Adrenal gland (tissue), 12 donors: Measurements from ENCODE around the gene LAYN. TPM values are rescaled to one million over a fixed set of nuclear protein-coding genes. Genes with fewer than 3 reads are reported as not detected.

Experiments
- DNase-seq, 7 donors: peaks; one replicate each; pipeline ENCODE4 v3.0.0-alpha.2; 2019 to 2020
- H3K27ac ChIP-seq, 5 donors: fragments of 200-600 bp; sonication (generic) in 4 of 5; 1 replicate in 3 of 5; 2 replicates in 2 of 5; pipeline versions ENCODE4 v1.5.1 to v1.8.0; 2016 to 2020; ENCODE audit warnings: mild to moderate bottlenecking in 1 of 5
- H3K27me3 ChIP-seq: fragments of 200-600 bp; 2 replicates; pipeline ENCODE4 v1.8.0; 2021
- H3K36me3 ChIP-seq, 2 donors: fragments of 200-600 bp; replicated peaks in 1 of 2; 1 replicate in 1 of 2; 2 replicates in 1 of 2; pipeline versions ENCODE4 v1.5.1 to v1.8.0; 2018 to 2022
- H3K4me1 ChIP-seq, 2 donors: fragments of 200-600 bp; replicated peaks in 1 of 2; 1 replicate in 1 of 2; 2 replicates in 1 of 2; pipeline versions ENCODE4 v1.5.1 to v1.8.0; 2018 to 2021
- H3K4me3 ChIP-seq, 4 donors: fragments of 200-600 bp; sonication (generic) in 3 of 4; one replicate each; pipeline ENCODE4 v1.5.1; 2016 to 2018
- H3K9me3 ChIP-seq, 3 donors: fragments of 200-600 bp; sonication (generic) in 1 of 3; replicated peaks in 1 of 3; 1 replicate in 2 of 3; 2 replicates in 1 of 3; pipeline versions ENCODE4 v1.5.1 to v1.8.0; 2016 to 2021
- POLR2A ChIP-seq, 2 donors: fragments of 450-650 bp; IDR thresholded peaks; one replicate each; pipeline ENCODE4 v1.6.1; 2017; ENCODE audit warnings: antibody characterized with exemption in 2 of 2, mild to moderate bottlenecking in 2 of 2, moderate library complexity in 1 of 2
- WGBS, 4 donors: extraction: QIAGEN DNeasy Blood & Tissue Kit in 2 of 4; methylation state at CpG; one replicate each; pipeline versions ENCODE4 v1.1.5 to v1.1.7; 2013 to 2017; 5-methylcytosine and 5-hydroxymethylcytosine counted together
- intact Hi-C, 2 donors: fragments of 100-400 bp; cut with DNase I; formaldehyde crosslinking; loops; one replicate each; pipeline versions ENCODE4 v1.14.1 to v1.15.0; 2022 to 2023
- polyA plus RNA-seq, 3 donors: library from polyadenylated mRNA; stranded (reverse); fragments of 200-250 nt in 2 of 3; fragments of 350-450 nt in 1 of 3; fragmentation: Illumina TruSeq in 1 of 3; extraction: RNeasy Lipid Tissue Mini Kit (QIAGEN cat#74804) in 1 of 3; gene quantifications; one replicate each; pipeline ENCODE4 v1.2.3, GENCODE V29; 2013 to 2014
- total RNA-seq, 9 donors: library from RNA; depleted of rRNA in 4 of 9; stranded (reverse); fragments of >200 nt in 4 of 9; fragments of 120-200 nt in 1 of 9; fragmentation: NEBNext Ultra II Directional in 1 of 9; extraction: Animal tissue kit (Norgen Biotek cat#: 25700) in 1 of 9; gene quantifications; one replicate each; pipeline versions ENCODE4 v1.1.0 to v1.2.4, GENCODE V29; 2013 to 2023
- TF ChIP-seq, protein P1 (sequence below), 6 experiments: fragments of 450-650 bp in 4 of 6; fragments of 200-600 bp in 2 of 6; sonication (generic) in 1 of 6; IDR thresholded peaks; 1 replicate in 5 of 6; 2 replicates in 1 of 6; pipeline versions ENCODE4 v1.5.1 to v1.8.0; 2016 to 2021; ENCODE audit warnings: antibody characterized with exemption in 6 of 6, mild to moderate bottlenecking in 2 of 6, moderate library complexity in 1 of 6
- donor health status: healthy with polysubstance abuse.
- donor health status: Bipolar disorder and iron deficiency.
- donor health status: DM: yes; HTN: yes; CAD: no.
- donor health status: DM: no; HTN: no; CAD: no.
- donor health status: DM: no; HTN: no; CAD: no.
- donor health status: DM: yes; HTN: yes; CAD: no.

LAYN gene
- total and polyA plus RNA-seq, 12 donors: 1.5 to 5.4 (median 2.2) TPM

DNA sequence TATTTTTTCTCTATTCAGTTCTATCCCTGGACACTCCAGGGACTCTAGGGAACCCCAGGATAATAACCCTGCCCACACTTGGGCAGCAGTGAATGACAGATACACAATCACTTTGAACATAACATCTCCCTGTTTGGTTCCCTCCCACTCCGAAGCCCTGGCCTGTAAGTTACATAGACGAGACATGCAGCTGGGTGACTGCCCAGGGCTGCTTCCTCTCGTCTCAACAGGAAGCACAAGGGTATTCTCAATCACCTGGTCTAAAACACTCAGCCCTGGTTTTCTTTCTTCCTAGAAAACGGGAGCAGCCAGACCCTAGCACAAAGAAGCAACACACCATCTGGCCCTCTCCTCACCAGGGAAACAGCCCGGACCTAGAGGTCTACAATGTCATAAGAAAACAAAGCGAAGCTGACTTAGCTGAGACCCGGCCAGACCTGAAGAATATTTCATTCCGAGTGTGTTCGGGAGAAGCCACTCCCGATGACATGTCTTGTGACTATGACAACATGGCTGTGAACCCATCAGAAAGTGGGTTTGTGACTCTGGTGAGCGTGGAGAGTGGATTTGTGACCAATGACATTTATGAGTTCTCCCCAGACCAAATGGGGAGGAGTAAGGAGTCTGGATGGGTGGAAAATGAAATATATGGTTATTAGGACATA, 19.4 kb downstream of the LAYN start:
- H3K9me3 ChIP-seq: no peaks in the 10 kb centered on the region
- no peak overlapping the region for H3K4me3 ChIP-seq
- no peak overlapping the region for H3K27ac ChIP-seq
- H3K4me1 ChIP-seq: no peaks in the 10 kb centered on the region
- WGBS, 4 donors: 75 to 84% (median 79%) methylated on average over 10 to 11 of the region's 11 CpGs
- intact Hi-C loops: loop anchor here in 1 of 2 donors (10.0 kb wide), 1 partner anchor 285 kb away; no protein-coding TSS in a partner anchor
- DNase-seq: no peak
- H3K36me3 ChIP-seq: no peaks in the 10 kb centered on the region
- no peak for TF ChIP-seq POLR2A (IDR thresholded peaks at IDR 0.05)
- no peaks in the 10 kb centered on the region for H3K27me3 ChIP-seq

DNA sequence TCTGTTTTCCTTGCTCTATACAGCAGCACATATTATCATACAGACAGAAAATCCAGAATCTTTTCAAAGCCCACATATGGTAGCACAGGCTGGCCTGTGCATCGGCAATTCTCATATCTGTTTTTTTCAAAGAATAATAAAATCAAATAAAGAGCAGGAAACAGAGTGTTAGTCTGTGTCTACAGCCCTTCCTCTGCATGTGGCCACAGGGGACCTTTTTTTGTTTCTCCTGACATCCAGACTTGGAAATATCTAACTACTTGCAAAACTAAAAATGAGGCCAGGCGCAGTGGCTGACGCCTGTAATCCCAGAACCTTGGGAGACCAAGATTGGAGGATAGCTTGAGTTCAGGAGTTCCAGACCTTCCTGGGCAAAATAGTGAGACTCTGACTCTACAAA, 20.3 kb downstream of the LAYN start:
- TF ChIP-seq, protein P1, sequence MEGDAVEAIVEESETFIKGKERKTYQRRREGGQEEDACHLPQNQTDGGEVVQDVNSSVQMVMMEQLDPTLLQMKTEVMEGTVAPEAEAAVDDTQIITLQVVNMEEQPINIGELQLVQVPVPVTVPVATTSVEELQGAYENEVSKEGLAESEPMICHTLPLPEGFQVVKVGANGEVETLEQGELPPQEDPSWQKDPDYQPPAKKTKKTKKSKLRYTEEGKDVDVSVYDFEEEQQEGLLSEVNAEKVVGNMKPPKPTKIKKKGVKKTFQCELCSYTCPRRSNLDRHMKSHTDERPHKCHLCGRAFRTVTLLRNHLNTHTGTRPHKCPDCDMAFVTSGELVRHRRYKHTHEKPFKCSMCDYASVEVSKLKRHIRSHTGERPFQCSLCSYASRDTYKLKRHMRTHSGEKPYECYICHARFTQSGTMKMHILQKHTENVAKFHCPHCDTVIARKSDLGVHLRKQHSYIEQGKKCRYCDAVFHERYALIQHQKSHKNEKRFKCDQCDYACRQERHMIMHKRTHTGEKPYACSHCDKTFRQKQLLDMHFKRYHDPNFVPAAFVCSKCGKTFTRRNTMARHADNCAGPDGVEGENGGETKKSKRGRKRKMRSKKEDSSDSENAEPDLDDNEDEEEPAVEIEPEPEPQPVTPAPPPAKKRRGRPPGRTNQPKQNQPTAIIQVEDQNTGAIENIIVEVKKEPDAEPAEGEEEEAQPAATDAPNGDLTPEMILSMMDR (IDR thresholded peaks at IDR 0.05): no peak
- no peak for TF ChIP-seq POLR2A (IDR thresholded peaks at IDR 0.05)
- Histone ChIP-seq H3K9me3 (no peaks in the 10 kb centered on the region), H3K27me3 (no peaks in the 10 kb centered on the region), H3K4me3 (no peak overlapping the region), H3K36me3 (no peaks in the 10 kb centered on the region), H3K27ac (no peak overlapping the region), H3K4me1 (no peaks in the 10 kb centered on the region)
- 83 to 94% (median 87%) methylated on average over 3 of the region's 3 CpGs for WGBS, 4 donors
- no peak for DNase-seq
- intact Hi-C loops: loop anchor here in 1 of 2 donors (10.0 kb wide), 1 partner anchor 284 kb away; no protein-coding TSS in a partner anchor

DNA sequence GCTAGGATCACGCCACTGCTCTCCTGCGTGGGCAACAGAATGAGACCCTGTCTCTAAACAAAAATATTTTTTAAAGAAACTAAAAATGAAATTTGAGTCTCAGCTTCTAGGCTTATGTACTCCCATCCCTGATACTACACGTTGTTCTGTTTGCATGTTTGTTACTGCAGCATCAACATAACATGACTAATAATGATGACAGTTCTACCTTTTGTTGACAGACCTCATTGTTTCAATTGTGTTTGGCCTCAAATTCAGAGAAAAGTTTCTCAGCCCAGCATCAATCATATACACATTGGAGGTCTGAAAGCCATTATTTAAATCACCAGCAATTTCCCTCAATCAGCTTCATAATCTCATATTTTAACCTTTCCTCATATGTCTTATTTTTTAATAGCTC, 20.8 kb downstream of the LAYN start:
- no peak for DNase-seq
- no peak overlapping the region for H3K4me3 ChIP-seq
- H3K9me3 ChIP-seq: no peaks in the 10 kb centered on the region
- intact Hi-C loops: loop anchor here in 1 of 2 donors (10.0 kb wide), 1 partner anchor 283 kb away; no protein-coding TSS in a partner anchor
- H3K36me3 ChIP-seq: no peaks in the 10 kb centered on the region
- 84 to 92% (median 90%) methylated on average over 3 of the region's 3 CpGs for WGBS, 4 donors
- TF ChIP-seq, protein P1 (IDR thresholded peaks at IDR 0.05): no peak
- no peak for TF ChIP-seq POLR2A (IDR thresholded peaks at IDR 0.05)
- H3K4me1 ChIP-seq: no peaks in the 10 kb centered on the region
- no peak overlapping the region for H3K27ac ChIP-seq
- H3K27me3 ChIP-seq: no peaks in the 10 kb centered on the region

DNA sequence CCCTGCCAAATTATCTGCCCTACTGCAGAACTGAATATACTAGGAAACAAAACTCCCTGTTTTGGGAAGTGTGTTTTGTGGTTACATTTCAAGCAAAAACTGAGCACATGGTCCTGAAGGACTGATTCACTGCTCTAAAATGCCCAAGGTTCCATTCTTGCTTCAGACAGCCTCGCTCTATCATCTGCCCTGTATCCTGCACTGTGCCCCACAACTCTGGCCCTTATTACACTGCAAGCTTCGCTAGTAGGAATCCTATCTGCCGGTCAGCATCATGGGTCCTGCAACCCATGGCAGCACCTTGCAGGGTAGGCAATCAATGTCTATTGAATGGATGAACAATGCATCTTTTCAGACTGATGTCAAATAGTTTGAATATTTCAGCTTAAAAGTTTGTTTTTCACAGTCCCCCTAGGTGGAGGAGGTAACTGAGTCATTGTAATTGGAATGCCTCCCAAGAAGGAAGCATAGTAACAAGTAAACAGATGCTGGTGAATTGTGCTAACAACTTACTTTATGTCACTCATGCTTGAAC, 21.3 kb downstream of the LAYN start:
- DNase-seq: no peak
- no peaks in the 10 kb centered on the region for H3K9me3 ChIP-seq
- H3K4me1 ChIP-seq: no peaks in the 10 kb centered on the region
- 54 to 85% (median 70%) methylated on average over 3 of the region's 3 CpGs for WGBS, 4 donors
- H3K27me3 ChIP-seq: no peaks in the 10 kb centered on the region
- no peak overlapping the region for H3K4me3 ChIP-seq
- intact Hi-C loops: loop anchor here in 1 of 2 donors (10.0 kb wide), 1 partner anchor 283 kb away; no protein-coding TSS in a partner anchor
- H3K27ac ChIP-seq: no peak overlapping the region
- no peaks in the 10 kb centered on the region for H3K36me3 ChIP-seq
- no peak for TF ChIP-seq POLR2A (IDR thresholded peaks at IDR 0.05)
- TF ChIP-seq, protein P1 (IDR thresholded peaks at IDR 0.05): no peak
